Astrocyte of the cerebellum (primary cell): ENCODE measurements around the gene SOX14.
A peak's percentile ranks its signal among the peaks of the same experiment; 100 is the strongest.

Experiments used
- DNase-seq: peaks from one replicate; pipeline ENCODE4 v3.0.0-alpha.2; 2011; ENCODE audit warnings: low read depth
- H3K4me3 ChIP-seq: 2 replicates; pipeline ENCODE4 v1.5.1; 2011; ENCODE audit warnings: mild to moderate bottlenecking, low read depth, low read length, moderate library complexity
- in situ Hi-C: cut with HindIII; loops from 2 replicates; pipeline ENCODE4 v1.10.0; 2017; ENCODE audit warnings: low sequenced_read_pairs
- TF ChIP-seq, protein P1 (sequence below): IDR thresholded peaks from 2 replicates; pipeline ENCODE4 v1.5.1; 2012; ENCODE audit warnings: low read length, low read depth, moderate library complexity, mild to moderate bottlenecking; ENCODE audit errors: missing control alignments

SOX14 gene

DNA sequence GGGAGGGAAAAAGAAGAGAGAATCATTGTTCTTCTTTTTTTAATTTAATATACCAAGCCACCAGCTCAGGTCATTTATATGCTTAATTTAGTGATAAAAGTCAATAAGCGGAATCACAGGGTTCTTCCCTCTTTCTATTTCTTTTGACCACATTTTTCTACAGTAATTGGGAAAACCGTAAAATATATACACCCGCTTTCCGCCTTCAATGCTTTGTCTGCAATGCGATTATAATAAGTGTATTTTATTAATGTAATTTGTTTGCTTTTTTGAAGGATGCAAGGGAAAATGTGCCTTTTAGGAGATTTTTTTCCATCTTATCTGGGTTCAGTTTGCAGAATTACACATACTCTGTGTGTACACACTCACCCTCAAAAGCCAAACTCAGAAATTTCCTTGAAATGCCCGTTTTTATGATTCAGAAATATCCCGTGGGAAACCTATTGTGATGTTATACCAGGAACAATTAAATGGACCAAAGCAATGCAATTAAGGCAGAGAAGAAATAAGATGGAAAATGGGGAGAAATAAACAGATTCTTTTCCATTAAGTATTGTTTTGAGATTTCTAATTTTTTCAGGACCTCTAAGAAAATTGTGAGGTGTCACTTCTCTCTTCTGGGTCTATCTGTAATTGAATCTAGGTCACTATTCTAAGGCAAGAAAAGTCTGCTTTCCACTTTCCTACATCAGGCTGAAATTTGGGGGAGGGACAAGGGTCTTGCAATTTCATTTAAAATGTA, 8.3 kb downstream of the SOX14 start:
- DNase-seq = no peak
- in situ Hi-C loops = no loop called here
- H3K4me3 ChIP-seq = no peak overlapping the region
- TF ChIP-seq, protein P1, sequence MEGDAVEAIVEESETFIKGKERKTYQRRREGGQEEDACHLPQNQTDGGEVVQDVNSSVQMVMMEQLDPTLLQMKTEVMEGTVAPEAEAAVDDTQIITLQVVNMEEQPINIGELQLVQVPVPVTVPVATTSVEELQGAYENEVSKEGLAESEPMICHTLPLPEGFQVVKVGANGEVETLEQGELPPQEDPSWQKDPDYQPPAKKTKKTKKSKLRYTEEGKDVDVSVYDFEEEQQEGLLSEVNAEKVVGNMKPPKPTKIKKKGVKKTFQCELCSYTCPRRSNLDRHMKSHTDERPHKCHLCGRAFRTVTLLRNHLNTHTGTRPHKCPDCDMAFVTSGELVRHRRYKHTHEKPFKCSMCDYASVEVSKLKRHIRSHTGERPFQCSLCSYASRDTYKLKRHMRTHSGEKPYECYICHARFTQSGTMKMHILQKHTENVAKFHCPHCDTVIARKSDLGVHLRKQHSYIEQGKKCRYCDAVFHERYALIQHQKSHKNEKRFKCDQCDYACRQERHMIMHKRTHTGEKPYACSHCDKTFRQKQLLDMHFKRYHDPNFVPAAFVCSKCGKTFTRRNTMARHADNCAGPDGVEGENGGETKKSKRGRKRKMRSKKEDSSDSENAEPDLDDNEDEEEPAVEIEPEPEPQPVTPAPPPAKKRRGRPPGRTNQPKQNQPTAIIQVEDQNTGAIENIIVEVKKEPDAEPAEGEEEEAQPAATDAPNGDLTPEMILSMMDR = no peak

DNA sequence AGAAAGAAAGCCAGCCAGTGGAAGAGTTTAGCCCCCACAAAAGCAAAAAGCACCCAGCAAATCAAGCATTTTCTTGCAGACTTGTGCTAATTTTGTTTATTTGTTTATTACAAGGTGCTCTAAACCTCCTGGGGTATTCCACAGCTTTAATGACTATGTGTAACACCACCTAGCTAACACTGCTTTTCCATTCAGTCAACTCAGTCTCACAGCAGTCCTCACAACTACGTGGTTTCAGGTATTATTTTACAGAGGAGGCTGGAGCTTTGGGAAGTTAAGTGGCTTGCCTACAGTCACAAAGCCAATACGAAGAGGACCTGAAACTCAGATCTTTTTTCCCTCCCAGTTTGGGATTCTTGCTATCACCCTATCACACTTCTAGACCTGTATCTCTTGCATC, 14.8 kb downstream of the SOX14 start:
- DNase-seq = no peak
- in situ Hi-C loops = no loop called here
- H3K4me3 ChIP-seq = no peak overlapping the region
- TF ChIP-seq, protein P1 = no peak

DNA sequence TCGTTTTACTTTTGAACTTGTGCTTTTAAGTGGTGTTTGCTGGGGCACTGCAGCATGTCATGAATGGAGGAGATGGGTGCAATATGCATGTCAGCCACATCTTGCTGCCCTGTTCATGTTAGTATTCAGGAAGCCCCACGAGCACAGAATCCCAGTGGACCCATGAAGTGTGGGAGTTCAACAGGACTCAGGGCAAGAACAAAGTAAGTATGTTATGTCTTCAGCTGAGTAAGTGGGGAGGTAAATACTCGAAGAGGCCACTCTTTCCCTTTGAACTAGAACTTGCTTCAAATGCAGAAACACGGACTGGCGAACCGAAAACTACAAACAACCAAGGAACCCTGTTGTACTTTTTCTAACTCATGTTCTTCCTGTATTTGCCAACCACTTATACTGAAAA, 23.4 kb downstream of the SOX14 start:
- no peak for DNase-seq
- no peak overlapping the region for H3K4me3 ChIP-seq
- TF ChIP-seq, protein P1 = no peak
- in situ Hi-C loops = no loop called here

DNA sequence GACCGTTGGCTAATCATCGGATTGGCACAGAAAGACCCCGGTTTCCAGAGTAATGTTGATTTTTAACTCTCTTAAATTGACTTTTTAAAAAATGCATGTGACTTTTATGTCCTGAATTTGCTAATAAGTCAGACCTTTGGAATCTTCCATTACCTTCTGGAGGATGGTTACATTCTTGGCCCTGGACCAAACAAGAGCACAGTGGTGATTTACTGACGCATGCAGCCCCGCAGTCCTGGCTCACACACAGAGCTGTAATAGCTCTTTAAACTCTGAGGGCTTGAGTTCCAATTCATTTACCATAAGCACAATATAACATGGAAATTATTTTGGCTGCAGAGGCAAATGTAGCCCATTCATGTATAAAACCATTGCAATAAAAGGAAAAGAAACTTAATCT, 25.1 kb downstream of the SOX14 start:
- H3K4me3 ChIP-seq = no peak overlapping the region
- TF ChIP-seq, protein P1 = no peak
- no peak for DNase-seq
- in situ Hi-C loops = no loop called here

DNA sequence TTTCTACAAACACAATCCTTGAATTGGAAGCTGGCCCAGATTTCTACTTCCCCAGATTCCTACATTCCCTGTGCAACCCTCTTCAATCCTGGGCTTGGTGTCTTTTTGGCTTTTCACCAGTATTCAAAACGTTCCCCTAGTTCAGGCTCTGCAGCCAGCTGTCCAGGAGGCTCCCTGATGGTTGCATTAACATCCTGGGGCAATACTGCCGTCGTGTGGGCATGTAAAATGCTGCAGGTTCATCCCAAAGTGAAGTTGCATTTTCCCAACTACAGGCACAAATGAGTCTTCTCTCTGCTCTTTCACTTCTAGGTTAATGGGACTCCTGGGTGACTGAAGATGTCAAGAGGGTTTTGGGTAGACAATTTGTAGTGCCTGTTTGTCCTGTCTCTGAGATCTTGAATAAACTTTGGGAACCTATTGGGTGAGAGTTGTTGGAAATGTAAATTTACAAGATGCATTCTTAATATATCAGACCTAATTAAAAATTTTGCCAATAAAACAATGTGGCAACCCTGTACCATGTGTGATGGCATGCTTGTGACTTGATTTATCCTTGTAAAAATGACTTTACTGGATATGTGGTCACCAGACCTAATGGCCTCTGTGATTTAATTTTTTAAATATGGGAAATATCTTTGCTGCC, 28.6 kb downstream of the SOX14 start:
- DNase-seq = no peak
- no peak overlapping the region for H3K4me3 ChIP-seq

DNA sequence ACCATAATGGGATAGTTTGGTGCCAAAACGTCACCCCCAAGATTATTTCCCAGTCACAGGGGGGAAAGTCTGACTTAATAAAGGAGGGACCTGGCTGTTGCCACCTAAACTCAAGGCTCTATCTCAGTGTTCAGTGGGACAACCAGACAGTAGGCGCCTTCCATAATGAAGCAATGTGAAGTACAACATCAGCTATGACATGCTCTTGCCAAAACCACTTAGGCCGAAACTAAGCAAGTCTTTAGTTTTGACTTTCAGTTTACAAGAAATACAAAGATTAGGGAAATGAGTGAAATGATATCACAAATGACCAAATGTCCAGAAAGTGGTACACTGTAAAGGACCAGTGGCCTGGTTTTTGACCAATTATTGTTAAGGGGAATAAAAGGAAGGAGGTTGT, 32.9 kb downstream of the SOX14 start:
- no peak for DNase-seq
- in situ Hi-C loops = no loop called here
- TF ChIP-seq, protein P1 = no peak
- H3K4me3 ChIP-seq = no peak overlapping the region

More for the DNA sequence above, 28.6 kb downstream of the SOX14 start:
- TF ChIP-seq, protein P1 = peak; percentile 58
- in situ Hi-C loops = no loop called here
